ENCODE results near the gene RIC8A. TPM values are rescaled to one million over a fixed set of nuclear protein-coding genes. Genes with fewer than 3 reads are reported as not detected.
"Not testable (repeated sequence)": the region's sequence is repeated elsewhere in the genome, so short reads cannot be mapped to it uniquely, and the experiment has no call there.

The RIC8A gene
- total RNA-seq = 115 and 122 TPM in 2 replicates
- long read RNA-seq, transcript RIC8A-208 (8 exons, 2,565 nt) = minor isoform, 8 of 94 reads
- long read RNA-seq, transcript RIC8A-203 (10 exons, 3,703 nt) = major isoform, 57 of 94 reads
- long read RNA-seq, partial matches to known transcripts = 9 of 94 reads
- long read RNA-seq, other reads (novel, unspliced or antisense) = 15 of 94 reads

DNA sequence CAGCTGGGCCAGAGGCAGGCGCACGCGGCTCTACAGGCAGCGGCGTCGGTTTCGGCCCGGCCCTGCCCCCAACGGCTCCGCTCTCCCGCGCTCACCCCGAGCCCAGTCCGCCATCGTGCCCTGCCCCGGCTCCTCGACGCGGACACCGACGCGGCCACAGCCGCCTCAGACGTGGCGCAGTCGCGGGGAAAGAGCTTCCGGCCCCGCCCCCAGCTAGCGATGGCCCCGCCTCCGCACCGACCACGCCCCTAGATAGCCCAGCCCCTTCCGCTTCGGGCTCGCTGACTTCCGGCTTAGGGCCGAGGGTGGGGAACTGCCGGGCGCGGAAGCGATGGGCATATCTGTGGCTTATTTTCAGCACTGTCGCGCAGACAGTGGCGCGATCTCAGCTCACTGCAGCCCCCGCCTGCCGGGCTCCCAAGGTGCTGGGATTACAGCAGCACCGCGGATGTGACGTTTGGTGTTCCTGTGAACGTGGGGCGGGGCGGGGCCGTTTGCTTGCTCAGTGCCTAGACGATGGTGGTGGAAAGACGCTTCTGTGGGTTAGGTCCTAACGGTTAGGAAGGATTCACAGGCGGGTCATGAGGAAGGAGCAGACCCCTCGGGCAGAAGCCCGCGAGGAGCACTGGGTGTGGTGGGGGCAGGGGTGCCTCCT lies at the start of gene RIC8A, which contains the start of gene BET1L:
Gene RIC8A, plus strand, starts transcription at position 501 of the 655 bp plus-strand sequence. CDS start 1,147 bp downstream, outside the sequence.
Gene BET1L, minus strand, starts transcription at position 192 of the 655 bp plus-strand sequence. Its CDS starts 78 bp downstream, at position 114.
- Mint-ChIP-seq H3K27me3 (ENCODE audit: low read depth) (peaks cover 4% of the 10 kb centered on the region), H3K4me3 (peak within 1 kb of the TSS; percentile 100), H3K9me3 (no peaks in the 10 kb centered on the region), H3K36me3 (ENCODE audit: low read depth) (peaks cover 7% of the 10 kb centered on the region), H3K4me1 (peaks cover 32% of the 10 kb centered on the region), H3K27ac (ENCODE audit: unreplicated experiment) (peak within 1 kb of the TSS; percentile 99)
- peak; percentile 96 for DNase-seq (ENCODE audit: low read depth, low spot score)
- TF ChIP-seq, protein P1, sequence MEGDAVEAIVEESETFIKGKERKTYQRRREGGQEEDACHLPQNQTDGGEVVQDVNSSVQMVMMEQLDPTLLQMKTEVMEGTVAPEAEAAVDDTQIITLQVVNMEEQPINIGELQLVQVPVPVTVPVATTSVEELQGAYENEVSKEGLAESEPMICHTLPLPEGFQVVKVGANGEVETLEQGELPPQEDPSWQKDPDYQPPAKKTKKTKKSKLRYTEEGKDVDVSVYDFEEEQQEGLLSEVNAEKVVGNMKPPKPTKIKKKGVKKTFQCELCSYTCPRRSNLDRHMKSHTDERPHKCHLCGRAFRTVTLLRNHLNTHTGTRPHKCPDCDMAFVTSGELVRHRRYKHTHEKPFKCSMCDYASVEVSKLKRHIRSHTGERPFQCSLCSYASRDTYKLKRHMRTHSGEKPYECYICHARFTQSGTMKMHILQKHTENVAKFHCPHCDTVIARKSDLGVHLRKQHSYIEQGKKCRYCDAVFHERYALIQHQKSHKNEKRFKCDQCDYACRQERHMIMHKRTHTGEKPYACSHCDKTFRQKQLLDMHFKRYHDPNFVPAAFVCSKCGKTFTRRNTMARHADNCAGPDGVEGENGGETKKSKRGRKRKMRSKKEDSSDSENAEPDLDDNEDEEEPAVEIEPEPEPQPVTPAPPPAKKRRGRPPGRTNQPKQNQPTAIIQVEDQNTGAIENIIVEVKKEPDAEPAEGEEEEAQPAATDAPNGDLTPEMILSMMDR (conservative IDR thresholded peaks at IDR 0.05) = no peak

DNA sequence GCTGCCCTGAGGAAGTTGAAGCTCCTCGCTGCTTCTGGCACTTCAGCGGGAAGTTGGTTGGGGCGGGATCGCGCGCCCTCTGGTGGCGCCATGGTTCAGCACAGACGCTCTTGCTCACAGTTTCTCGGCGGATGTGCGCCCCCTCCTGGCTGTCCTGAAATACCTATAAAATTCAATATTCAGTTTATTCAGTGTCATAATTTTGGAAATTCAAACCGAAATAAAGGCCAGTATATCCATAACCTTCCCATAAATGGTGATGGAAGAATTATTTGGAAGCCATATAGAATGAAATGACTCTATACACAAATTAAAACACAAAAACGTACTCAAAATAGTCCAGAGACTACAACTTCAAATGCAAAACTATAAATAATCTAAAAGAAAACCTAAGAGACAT lies 27.3 kb upstream of the RIC8A start:
- not testable (repeated sequence) for H3K9me3 Mint-ChIP-seq, H3K4me1 Mint-ChIP-seq
- TF ChIP-seq, protein P1 (conservative IDR thresholded peaks at IDR 0.05) = peak; percentile 32

DNA sequence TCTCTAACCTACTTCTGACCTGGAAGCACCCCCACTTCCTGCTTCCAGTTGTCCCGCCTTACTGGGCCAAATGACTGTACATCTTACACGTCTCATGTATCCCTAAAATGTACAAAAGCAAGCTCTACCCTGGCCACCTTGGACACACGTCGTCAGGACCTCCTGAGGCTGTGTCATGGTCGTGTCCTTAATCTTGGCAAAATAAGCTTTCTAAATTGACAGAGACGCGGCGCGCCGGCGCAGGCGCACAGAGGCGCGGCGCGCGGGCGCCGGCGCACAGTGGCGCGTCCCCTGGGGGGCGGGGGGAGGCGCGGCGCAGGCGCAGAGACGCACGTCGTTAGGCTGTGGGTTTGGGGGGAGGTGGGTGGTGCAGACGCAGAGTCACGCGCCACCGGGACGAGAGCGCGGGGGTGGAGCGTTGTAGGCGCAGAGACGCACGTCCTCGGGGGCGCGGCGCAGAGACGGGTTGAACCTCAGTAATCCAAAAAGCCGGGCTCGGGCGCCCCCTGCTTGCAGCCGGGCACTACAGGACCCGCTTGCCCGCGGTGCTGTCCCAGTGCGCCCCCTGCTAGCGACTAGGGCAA lies 18.2 kb upstream of the RIC8A start:
- not testable (repeated sequence) for H3K36me3 Mint-ChIP-seq (ENCODE audit: low read depth); H3K4me3 Mint-ChIP-seq; DNase-seq (ENCODE audit: low read depth, low spot score); H3K27ac Mint-ChIP-seq (ENCODE audit: unreplicated experiment); H3K27me3 Mint-ChIP-seq (ENCODE audit: low read depth); H3K9me3 Mint-ChIP-seq; H3K4me1 Mint-ChIP-seq

More for the DNA sequence above, 27.3 kb upstream of the RIC8A start:
- not testable (repeated sequence) for H3K4me3 Mint-ChIP-seq; H3K27ac Mint-ChIP-seq (ENCODE audit: unreplicated experiment); H3K36me3 Mint-ChIP-seq (ENCODE audit: low read depth); H3K27me3 Mint-ChIP-seq (ENCODE audit: low read depth); DNase-seq (ENCODE audit: low read depth, low spot score)

DNA sequence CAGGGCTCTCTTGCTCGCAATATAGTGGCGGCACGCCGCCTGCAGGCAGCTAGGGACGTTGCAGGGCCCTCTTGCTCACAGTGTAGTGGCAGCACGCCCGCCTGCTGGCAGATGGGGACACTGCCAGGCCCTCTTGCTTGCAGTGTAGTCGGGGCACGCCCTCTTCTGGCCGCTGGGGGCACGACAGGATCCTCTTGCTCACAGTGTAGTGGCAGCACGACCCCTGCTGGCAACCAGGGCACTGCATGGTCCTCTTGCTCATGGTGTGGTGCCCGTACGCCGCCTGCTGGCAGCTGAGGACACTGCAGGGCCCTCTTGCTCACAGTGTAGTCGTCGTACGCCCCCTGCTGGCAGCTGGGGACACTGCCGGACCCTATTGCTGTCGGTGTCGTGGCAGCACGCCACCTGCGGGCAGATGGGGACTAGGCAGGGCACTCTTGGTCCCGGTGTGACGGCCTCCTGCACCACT lies 17.6 kb upstream of the RIC8A start:
- H3K27me3 Mint-ChIP-seq (ENCODE audit: low read depth); H3K9me3 Mint-ChIP-seq; H3K4me1 Mint-ChIP-seq; H3K36me3 Mint-ChIP-seq (ENCODE audit: low read depth); DNase-seq (ENCODE audit: low read depth, low spot score); H3K27ac Mint-ChIP-seq (ENCODE audit: unreplicated experiment); H3K4me3 Mint-ChIP-seq: not testable (repeated sequence)
- TF ChIP-seq, protein P1 (conservative IDR thresholded peaks at IDR 0.05) = peak; percentile 22

DNA sequence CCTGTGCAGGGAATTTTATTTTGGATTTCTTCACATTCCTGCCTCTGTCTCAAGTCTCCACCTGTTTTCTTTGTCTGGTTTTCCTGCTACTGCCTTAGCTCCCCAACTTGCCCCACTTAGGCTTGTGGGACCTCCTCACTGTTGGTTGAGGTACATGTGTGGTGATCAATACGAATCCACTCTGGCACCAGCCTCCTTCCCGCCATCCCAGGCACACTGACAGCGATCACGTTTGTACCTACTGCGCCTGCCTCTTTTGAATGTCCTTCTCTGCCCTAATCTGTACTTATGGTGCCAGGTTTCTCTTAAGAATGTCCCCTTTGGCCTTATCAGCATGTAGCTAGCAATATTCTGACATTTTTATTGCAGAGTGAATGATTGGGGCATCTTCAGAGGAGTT lies 17.0 kb upstream of the RIC8A start:
- not testable (repeated sequence) for H3K36me3 Mint-ChIP-seq (ENCODE audit: low read depth); DNase-seq (ENCODE audit: low read depth, low spot score); H3K27ac Mint-ChIP-seq (ENCODE audit: unreplicated experiment); H3K9me3 Mint-ChIP-seq; H3K4me1 Mint-ChIP-seq; H3K27me3 Mint-ChIP-seq (ENCODE audit: low read depth); H3K4me3 Mint-ChIP-seq

DNA sequence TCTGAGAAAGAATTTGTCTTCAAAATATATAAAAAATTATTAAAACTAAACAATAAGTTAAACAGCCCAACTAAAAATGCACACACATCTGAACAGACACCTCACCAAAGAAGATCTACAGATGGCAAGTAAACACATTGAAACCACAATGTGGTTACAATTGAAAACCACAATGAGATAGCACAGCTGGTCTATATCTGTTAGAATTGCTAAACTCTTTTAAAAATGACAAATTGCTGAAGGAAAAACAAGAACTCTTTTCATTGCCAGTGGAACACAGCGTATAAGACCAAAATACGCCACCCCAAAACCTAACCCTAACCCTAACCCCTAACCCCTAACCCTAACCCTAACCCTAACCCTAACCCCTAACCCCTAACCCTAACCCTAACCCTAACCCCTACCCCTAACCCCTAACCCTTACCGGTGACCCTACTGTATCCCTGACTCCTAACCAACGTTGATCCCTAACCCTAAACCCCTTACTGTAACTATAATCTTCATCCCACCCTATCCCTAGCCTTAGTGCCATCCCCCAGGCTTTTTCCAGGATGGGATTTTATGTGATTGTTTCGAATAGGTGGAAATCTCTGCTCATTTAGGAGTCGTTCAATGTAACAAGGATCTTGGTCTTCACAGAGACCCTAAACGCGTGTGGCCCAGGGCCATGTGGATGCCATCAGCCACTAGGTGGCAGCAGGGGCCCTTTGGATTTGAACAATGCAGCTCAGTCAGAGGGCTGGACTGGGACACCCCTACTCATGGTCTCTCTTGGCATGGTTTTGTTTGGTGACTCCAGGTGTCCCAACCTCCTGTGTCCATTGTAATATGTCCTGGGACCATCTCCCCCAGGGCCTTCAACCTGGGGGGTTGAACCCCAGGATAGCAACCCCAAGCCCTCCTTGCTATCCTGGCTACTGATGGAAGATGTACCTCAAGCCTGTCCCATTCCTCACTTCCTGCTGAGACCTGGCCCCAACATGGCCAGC lies 15.7 kb upstream of the RIC8A start:
- H3K4me1 Mint-ChIP-seq; H3K36me3 Mint-ChIP-seq (ENCODE audit: low read depth); H3K27ac Mint-ChIP-seq (ENCODE audit: unreplicated experiment); H3K9me3 Mint-ChIP-seq; H3K4me3 Mint-ChIP-seq; H3K27me3 Mint-ChIP-seq (ENCODE audit: low read depth): not testable (repeated sequence)
- DNase-seq (ENCODE audit: low read depth, low spot score) = peak; percentile 4
- TF ChIP-seq, protein P1 (conservative IDR thresholded peaks at IDR 0.05) = peak; percentile 43

DNA sequence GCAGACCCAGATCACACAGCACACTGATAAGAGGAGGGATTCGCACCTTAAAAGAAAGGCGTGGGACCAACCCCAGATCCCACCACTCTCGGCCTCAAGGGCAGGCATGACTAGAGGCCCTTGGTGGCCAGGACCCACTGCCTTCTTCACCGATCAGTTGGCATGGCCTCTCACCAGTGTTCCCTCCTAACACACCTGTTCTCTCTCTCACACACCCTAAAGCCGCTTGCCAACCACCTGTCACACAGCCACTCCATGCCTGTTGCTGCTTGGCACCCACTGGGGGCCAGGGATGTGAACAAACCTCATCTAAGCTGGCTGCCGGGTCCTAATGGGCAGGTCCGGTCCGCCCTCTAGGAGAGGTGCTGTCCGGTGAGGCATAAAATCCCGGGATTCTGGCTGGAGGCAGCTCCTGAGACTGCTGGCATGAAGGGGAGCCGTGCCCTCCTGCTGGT lies 14.8 kb upstream of the RIC8A start, which contains the start of gene SCGB1C1:
Gene SCGB1C1, plus strand, starts transcription at position 405 of the 455 bp plus-strand sequence. Its CDS starts 22 bp downstream, at position 427.
- not testable (repeated sequence) for H3K27me3 Mint-ChIP-seq (ENCODE audit: low read depth); H3K27ac Mint-ChIP-seq (ENCODE audit: unreplicated experiment); H3K36me3 Mint-ChIP-seq (ENCODE audit: low read depth); H3K4me3 Mint-ChIP-seq; H3K4me1 Mint-ChIP-seq; H3K9me3 Mint-ChIP-seq; DNase-seq (ENCODE audit: low read depth, low spot score)

DNA sequence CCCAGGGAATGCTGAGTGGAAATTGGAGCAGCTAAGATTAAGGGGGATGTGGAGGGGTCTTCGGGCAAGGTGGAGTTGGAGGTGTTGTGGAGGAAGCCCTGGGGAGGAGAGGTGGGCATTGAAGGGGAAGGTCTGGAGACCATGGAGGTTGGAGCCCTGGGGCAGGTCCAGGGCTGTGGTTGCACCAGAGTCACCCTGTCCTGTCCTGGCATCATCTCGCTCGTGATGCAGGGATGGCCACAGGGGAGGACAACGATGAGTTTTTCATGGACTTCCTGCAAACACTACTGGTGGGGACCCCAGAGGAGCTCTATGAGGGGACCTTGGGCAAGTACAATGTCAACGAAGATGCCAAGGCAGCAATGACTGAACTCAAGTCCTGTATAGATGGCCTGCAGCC lies 14.0 kb upstream of the RIC8A start:
- H3K9me3 Mint-ChIP-seq; DNase-seq (ENCODE audit: low read depth, low spot score); H3K27me3 Mint-ChIP-seq (ENCODE audit: low read depth); H3K27ac Mint-ChIP-seq (ENCODE audit: unreplicated experiment); H3K36me3 Mint-ChIP-seq (ENCODE audit: low read depth); H3K4me3 Mint-ChIP-seq; H3K4me1 Mint-ChIP-seq: not testable (repeated sequence)
